HG02970 (cell line): ENCODE results near the gene LTO1.

Experiments used
- ATAC-seq: cut with Tn5 transposase; IDR thresholded peaks from one replicate; pipeline ENCODE4 v1.9.1; 2021; ENCODE audit warnings: mild to moderate bottlenecking, moderate library complexity, moderate number of reproducible peaks; ENCODE audit not compliant: unreplicated experiment, low FRiP score

Gene LTO1

GRCh38 chr11:69660001-69660500, 15.1 kb downstream of the LTO1 start:
- no peak for ATAC-seq

DNA sequence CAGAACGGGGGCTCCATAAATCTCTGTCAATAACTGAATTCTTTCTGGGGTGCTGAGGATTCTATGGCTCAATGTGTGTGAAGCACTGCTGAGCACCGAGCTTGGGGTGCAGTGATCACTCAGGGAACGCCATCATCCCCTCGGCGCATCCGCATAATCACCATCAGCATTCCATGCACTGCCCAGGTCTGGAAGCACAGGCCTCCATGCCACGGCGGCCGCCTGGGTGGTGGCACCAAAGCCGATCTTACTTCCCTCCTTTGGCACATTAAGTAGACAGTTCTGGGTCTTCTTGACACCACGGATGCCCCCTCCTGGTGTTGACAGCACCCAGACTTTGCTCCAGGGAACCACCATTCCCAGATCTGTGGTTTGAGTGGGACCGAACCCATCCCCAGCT, 15.6 kb downstream of the LTO1 start:
- ATAC-seq = no peak

GRCh38 chr11:69658626-69659450, 16.3 kb downstream of the LTO1 start:
- ATAC-seq = no peak

- no peak for ATAC-seq
Measured at GRCh38 chr11:69657911-69658625, 17.1 kb downstream of the LTO1 start.

- no peak for ATAC-seq
Measured at GRCh38 chr11:69657456-69657910, 17.7 kb downstream of the LTO1 start.

- no peak for ATAC-seq
Measured at GRCh38 chr11:69656536-69657455, 18.4 kb downstream of the LTO1 start.

GRCh38 chr11:69655479-69656428, 19.4 kb downstream of the LTO1 start:
- no peak for ATAC-seq

- ATAC-seq = no peak
Measured at GRCh38 chr11:69654660-69655478, 20.3 kb downstream of the LTO1 start.

- ATAC-seq = no peak
Measured at GRCh38 chr11:69654001-69654659, 21.0 kb downstream of the LTO1 start.

DNA sequence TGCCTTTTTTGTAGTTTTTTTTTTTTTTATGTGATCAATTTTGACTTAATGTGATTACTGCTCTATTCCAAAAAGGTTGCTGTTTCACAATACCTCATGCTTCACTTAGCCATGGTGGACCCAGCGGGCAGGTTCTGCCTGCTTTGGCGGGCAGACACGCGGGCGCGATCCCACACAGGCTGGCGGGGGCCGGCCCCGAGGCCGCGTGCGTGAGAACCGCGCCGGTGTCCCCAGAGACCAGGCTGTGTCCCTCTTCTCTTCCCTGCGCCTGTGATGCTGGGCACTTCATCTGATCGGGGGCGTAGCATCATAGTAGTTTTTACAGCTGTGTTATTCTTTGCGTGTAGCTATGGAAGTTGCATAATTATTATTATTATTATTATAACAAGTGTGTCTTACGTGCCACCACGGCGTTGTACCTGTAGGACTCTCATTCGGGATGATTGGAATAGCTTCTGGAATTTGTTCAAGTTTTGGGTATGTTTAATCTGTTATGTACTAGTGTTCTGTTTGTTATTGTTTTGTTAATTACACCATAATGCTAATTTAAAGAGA, 21.7 kb downstream of the LTO1 start:
- ATAC-seq = no peak

- ATAC-seq = no peak
Measured at GRCh38 chr11:69652999-69653398, 22.2 kb downstream of the LTO1 start.

DNA sequence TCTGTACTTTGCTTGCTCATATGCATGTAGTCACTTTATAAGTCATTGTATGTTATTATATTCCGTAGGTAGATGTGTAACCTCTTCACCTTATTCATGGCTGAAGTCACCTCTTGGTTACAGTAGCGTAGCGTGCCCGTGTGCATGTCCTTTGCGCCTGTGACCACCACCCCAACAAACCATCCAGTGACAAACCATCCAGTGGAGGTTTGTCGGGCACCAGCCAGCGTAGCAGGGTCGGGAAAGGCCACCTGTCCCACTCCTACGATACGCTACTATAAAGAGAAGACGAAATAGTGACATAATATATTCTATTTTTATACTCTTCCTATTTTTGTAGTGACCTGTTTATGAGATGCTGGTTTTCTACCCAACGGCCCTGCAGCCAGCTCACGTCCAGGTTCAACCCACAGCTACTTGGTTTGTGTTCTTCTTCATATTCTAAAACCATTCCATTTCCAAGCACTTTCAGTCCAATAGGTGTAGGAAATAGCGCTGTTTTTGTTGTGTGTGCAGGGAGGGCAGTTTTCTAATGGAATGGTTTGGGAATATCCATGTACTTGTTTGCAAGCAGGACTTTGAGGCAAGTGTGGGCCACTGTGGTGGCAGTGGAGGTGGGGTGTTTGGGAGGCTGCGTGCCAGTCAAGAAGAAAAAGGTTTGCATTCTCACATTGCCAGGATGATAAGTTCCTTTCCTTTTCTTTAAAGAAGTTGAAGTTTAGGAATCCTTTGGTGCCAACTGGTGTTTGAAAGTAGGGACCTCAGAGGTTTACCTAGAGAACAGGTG, 23.1 kb downstream of the LTO1 start:
- no peak for ATAC-seq

DNA sequence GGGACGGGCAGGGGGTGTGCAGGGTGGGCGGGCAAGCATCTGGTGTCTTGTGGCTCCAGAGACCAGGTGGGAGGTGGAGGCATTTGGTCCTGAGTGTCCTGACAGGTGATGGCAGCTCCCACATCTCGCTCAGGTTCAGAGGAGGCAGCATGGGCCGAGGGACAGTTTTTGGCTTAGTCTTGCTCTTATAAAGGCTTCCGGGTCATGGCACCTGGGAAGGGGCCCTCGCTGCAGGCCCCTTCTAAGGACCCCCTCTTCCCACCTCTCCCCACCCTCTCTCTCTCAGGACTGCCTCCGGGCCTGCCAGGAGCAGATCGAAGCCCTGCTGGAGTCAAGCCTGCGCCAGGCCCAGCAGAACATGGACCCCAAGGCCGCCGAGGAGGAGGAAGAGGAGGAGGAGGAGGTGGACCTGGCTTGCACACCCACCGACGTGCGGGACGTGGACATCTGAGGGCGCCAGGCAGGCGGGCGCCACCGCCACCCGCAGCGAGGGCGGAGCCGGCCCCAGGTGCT, 24.3 kb downstream of the LTO1 start:
- ATAC-seq = no peak

DNA sequence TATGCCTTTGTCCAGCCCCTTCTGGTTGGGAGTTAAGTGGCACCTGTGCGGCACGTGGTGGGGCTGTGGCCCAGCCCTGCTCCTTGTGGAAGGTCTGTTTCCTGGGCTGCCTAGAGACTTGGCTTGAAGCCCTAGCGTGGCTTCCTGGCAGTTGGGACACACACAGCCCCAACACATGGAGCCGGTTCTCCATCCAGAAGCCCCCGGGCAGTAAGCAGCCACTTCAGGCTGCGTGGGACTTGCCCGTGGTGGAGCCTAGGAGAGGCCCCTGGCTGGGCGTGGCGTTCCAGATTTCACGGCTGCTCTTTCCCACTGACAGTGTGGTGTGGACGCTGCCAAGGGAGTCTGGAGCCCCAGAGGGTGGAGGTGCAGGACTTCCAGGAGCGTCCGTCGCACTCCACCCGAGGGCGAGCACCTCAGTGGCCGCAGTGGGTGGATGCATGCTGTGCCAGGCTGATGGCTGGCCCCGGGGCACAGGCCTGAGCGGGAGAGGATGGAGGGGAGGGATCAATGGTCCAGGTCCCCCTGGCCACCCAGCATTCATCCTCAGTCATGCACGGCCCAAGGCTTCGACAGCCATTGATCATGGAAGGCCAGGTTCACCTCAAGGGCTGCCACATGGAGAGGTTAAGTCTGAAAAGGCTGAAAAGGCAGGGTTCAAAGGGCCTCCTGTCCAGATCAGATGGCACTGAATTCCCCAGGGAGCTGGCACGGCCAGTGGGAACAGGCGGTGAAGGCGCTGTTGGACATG, 24.9 kb downstream of the LTO1 start:
- no peak for ATAC-seq

DNA sequence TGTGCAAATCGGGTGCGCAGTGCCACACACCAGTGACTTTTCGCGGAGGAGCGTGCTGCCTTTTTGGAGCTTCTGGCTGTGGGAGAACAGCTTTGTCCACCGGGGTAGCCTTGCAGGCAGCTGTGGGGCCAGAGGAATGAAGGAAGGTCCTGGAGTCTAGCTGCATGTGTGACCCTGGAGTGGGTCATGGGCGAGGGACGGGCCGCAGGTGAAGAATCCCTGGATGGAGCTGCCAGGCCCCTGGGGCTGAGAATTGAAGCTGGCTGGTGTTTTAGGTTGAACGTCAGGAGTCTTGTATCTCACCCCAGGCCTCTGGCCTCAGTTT, 25.6 kb downstream of the LTO1 start:
- no peak for ATAC-seq
